ENCODE measurements around the gene S100PBP.
A peak's percentile ranks its signal among the peaks of the same experiment; 100 is the strongest.

Gene S100PBP

GRCh38 chr1:32817159-32817814 lies at the start of gene S100PBP, which contains the start of gene YARS1:
Gene S100PBP (plus strand): TSS chr1:32817653. CDS start chr1:32826100, 8,447 bp downstream.
Gene YARS1 (minus strand): TSS chr1:32817358. CDS start chr1:32817244, 114 bp downstream.
- DNase-seq, result peak; percentile 100

- DNase-seq, result no peak
Observed at GRCh38 chr1:32768110-32768850, 49.2 kb upstream of the S100PBP start.

- no peak for DNase-seq
Observed at GRCh38 chr1:32769524-32770220, 47.8 kb upstream of the S100PBP start.

- no peak for DNase-seq
Observed at GRCh38 chr1:32770221-32770731, 47.2 kb upstream of the S100PBP start.

- DNase-seq, result no peak
Observed at GRCh38 chr1:32770741-32771548, 46.5 kb upstream of the S100PBP start.

GRCh38 chr1:32771561-32772280 lies 45.7 kb upstream of the S100PBP start:
- DNase-seq, result no peak

GRCh38 chr1:32772281-32773017 lies 45.0 kb upstream of the S100PBP start:
- DNase-seq, result no peak

- peak; percentile 79 to 82 for DNase-seq
Observed at GRCh38 chr1:32773018-32773763, 44.3 kb upstream of the S100PBP start.

- no peak for DNase-seq
Observed at GRCh38 chr1:32773764-32774463, 43.5 kb upstream of the S100PBP start.

- no peak for DNase-seq
Observed at GRCh38 chr1:32774464-32774808, 43.0 kb upstream of the S100PBP start.

GRCh38 chr1:32774950-32775634 lies 42.4 kb upstream of the S100PBP start:
- DNase-seq, result no peak

GRCh38 chr1:32775640-32776337 lies 41.7 kb upstream of the S100PBP start:
- DNase-seq, result no peak

- no peak for DNase-seq
Observed at GRCh38 chr1:32779242-32779641, 38.2 kb upstream of the S100PBP start.

- no peak for DNase-seq
Observed at GRCh38 chr1:32780005-32780404, 37.4 kb upstream of the S100PBP start.

GRCh38 chr1:32780628-32781234 lies 36.7 kb upstream of the S100PBP start:
- no peak for DNase-seq

GRCh38 chr1:32782086-32782485 lies 35.4 kb upstream of the S100PBP start:
- no peak for DNase-seq

GRCh38 chr1:32783851-32784250 lies 33.6 kb upstream of the S100PBP start:
- no peak for DNase-seq

- DNase-seq, result no peak
Observed at GRCh38 chr1:32784817-32785216, 32.6 kb upstream of the S100PBP start.
